ENCODE data around the gene CDKN1C. TPM values are rescaled to one million over a fixed set of nuclear protein-coding genes. Genes with fewer than 3 reads are reported as not detected.

CDKN1C gene
- total and polyA plus RNA-seq, 2 of the 8 experiments (the other 6 are each of a cell fraction or from before 2014, with no cell fraction given): 12.8 to 14.1 TPM

GRCh38 chr11:2885678-2886081 is at the start of gene CDKN1C (continued):
- TF ChIP-seq NRF1 (IDR thresholded peaks at IDR 0.05; ENCODE audit: low read depth, low read length) (no peak), TBP (IDR thresholded peaks at IDR 0.05; ENCODE audit: low read depth, low read length) (peak; percentile 95), CHD2 (IDR thresholded peaks at IDR 0.05; ENCODE audit: low read length) (no peak), POLR2AphosphoS5 (IDR thresholded peaks at IDR 0.05; ENCODE audit: low read depth, low read length) (peak; percentile 92), TCF12 (IDR thresholded peaks at IDR 0.05; ENCODE audit: low read depth, low read length) (no peak), MAX (IDR thresholded peaks at IDR 0.05) (peak; percentile 10; the same call in 1 of the 2 replicates), FOSL1 (IDR thresholded peaks at IDR 0.05; ENCODE audit: insufficient read depth, low read depth, low read length) (no peak), BRCA1 (IDR thresholded peaks at IDR 0.05; ENCODE audit: low read depth, low read length) (no peak), SRF (IDR thresholded peaks at IDR 0.05; ENCODE audit: low read depth, low read length) (no peak), TAF1 (IDR thresholded peaks at IDR 0.05; ENCODE audit: low read depth, low read length) (peak; percentile 79), ATF3 (IDR thresholded peaks at IDR 0.05; ENCODE audit: insufficient read depth, low read depth, low read length) (no peak), RBBP5 (IDR thresholded peaks at IDR 0.05; ENCODE audit: borderline replicate concordance, low read depth, low read length) (no peak), SAP30 (IDR thresholded peaks at IDR 0.05; ENCODE audit: insufficient read depth, insufficient replicate concordance, low read length) (no peak), TAF7 (optimal IDR thresholded peaks at IDR 0.05; ENCODE audit: borderline replicate concordance, low read depth, low read length) (no peak), SIRT6 (IDR thresholded peaks at IDR 0.05; ENCODE audit: low read length) (no peak), USF2 (IDR thresholded peaks at IDR 0.05; ENCODE audit: low read length) (no peak), MAFK (IDR thresholded peaks at IDR 0.05; ENCODE audit: low read depth, low read length) (no peak), YY1 (IDR thresholded peaks at IDR 0.05; ENCODE audit: low read depth, low read length) (no peak), CTCF (IDR thresholded peaks at IDR 0.05; ENCODE audit: control extremely low read depth in 1 of 3, insufficient read depth in 1 of 3, low read depth in 1 of 3, low read length in 3 of 3) (no peak), ASH2L (IDR thresholded peaks at IDR 0.05; ENCODE audit: low read length) (no peak), RAD21 (IDR thresholded peaks at IDR 0.05 in 1 of 2, conservative IDR thresholded peaks at IDR 0.05 in 1 of 2; ENCODE audit: low read depth in 2 of 2, low read length in 2 of 2) (peak in 1 of 2 experiments; percentile 5; a peak in 1 of 4 replicates), EZH2 (IDR thresholded peaks at IDR 0.05; ENCODE audit: low read depth, low read length, severe bottlenecking) (no peak)

All from H1 (cell line).